ENCODE measurements around the gene SLC38A6. TPM values are rescaled to one million over a fixed set of nuclear protein-coding genes. Genes with fewer than 3 reads are reported as not detected.

SLC38A6 gene
- total RNA-seq, 1 donor from 2014 or later, result 19.0 TPM

- Histone ChIP-seq H3K4me1 (peaks cover 30% of the 10 kb centered on the region), H4K20me1 (ENCODE audit: low read depth) (no peaks in the 10 kb centered on the region), H3K27me3 (no peaks in the 10 kb centered on the region), H3K4me3 (no peak overlapping the region), H3K79me2 (ENCODE audit: low read depth) (no peaks in the 10 kb centered on the region), H3K9me3 (ENCODE audit: low read depth) (no peaks in the 10 kb centered on the region), H3K27ac (no peak overlapping the region), H3K9ac (no peak overlapping the region), H3F3A (ENCODE audit: low read depth) (peaks cover 8% of the 10 kb centered on the region), H3K36me3 (no peaks in the 10 kb centered on the region), H3K4me2 (no peak overlapping the region), H2AFZ (replicated peaks) (no peak overlapping the region)
- no peaks in the 10 kb centered on the region for H3K27me3 Mint-ChIP-seq (ENCODE audit: insufficient read depth, low read depth)
- no peaks in the 10 kb centered on the region for H3K36me3 Mint-ChIP-seq
- TF ChIP-seq EZH2phosphoT487 (IDR thresholded peaks at IDR 0.05) (no peak), EZH2 (IDR thresholded peaks at IDR 0.05) (no peak), CTCF (IDR thresholded peaks at IDR 0.05) (no peak)
- no peak overlapping the region for H3K27ac Mint-ChIP-seq
- H3K9me3 Mint-ChIP-seq, result peaks cover 6% of the 10 kb centered on the region
- H3K4me1 Mint-ChIP-seq, result peaks cover 37% of the 10 kb centered on the region
- DNase-seq (ENCODE audit: low spot score), result no peak
- H3K4me3 Mint-ChIP-seq, result no peak overlapping the region
Measured at GRCh38 chr14:61099216-61099835, 118.3 kb downstream of the SLC38A6 start.

GRCh38 chr14:61101803-61102548 is 120.9 kb downstream of the SLC38A6 start:
- H3K36me3 Mint-ChIP-seq, result no peaks in the 10 kb centered on the region
- TF ChIP-seq EZH2 (IDR thresholded peaks at IDR 0.05) (no peak), EZH2phosphoT487 (IDR thresholded peaks at IDR 0.05) (no peak), CTCF (IDR thresholded peaks at IDR 0.05) (no peak)
- no peak overlapping the region for H3K27ac ChIP-seq

More at GRCh38 chr14:61101803-61102548, 120.9 kb downstream of the SLC38A6 start:
- H3K9me3 Mint-ChIP-seq, result peaks cover 6% of the 10 kb centered on the region
- Histone ChIP-seq H3K4me1 (peaks cover 33% of the 10 kb centered on the region), H3K79me2 (ENCODE audit: low read depth) (no peaks in the 10 kb centered on the region), H3K36me3 (no peaks in the 10 kb centered on the region), H3K4me2 (peak overlapping the region; percentile 22), H3K4me3 (no peak overlapping the region), H3K9ac (no peak overlapping the region), H4K20me1 (ENCODE audit: low read depth) (no peaks in the 10 kb centered on the region), H3K9me3 (ENCODE audit: low read depth) (no peaks in the 10 kb centered on the region), H3K27me3 (no peaks in the 10 kb centered on the region), H2AFZ (replicated peaks) (no peak overlapping the region), H3F3A (ENCODE audit: low read depth) (peaks cover 8% of the 10 kb centered on the region)
- no peaks in the 10 kb centered on the region for H3K27me3 Mint-ChIP-seq (ENCODE audit: insufficient read depth, low read depth)
- DNase-seq (ENCODE audit: low spot score), result no peak
- peaks cover 44% of the 10 kb centered on the region for H3K4me1 Mint-ChIP-seq
- H3K27ac Mint-ChIP-seq, result peak overlapping the region; percentile 97
- no peak overlapping the region for H3K4me3 Mint-ChIP-seq

Small RNA genes within 50 kb of the gene (small RNA-seq; reads per million reads assigned to genes)
- not detected for gene RNU6-398P

Other genes starting within 250 kb of the SLC38A6 start
- 64.0 and 114 TPM in 2 replicates for gene MNAT1, start 246.5 kb upstream of the SLC38A6 start, total RNA-seq (ENCODE audit: low replicate concordance)
- gene TRMT5, start 166 bp upstream of the SLC38A6 start, total RNA-seq (ENCODE audit: low replicate concordance), result 17.8 and 25.7 TPM in 2 replicates